CD14-positive monocyte (primary cell): Measurements from ENCODE around the gene TNXB. TPM values are rescaled to one million over a fixed set of nuclear protein-coding genes. Genes with fewer than 3 reads are reported as not detected.
"Not testable (repeated sequence)": the region's sequence is repeated elsewhere in the genome, so short reads cannot be mapped to it uniquely, and the experiment has no call there.

Source experiments
- DNase-seq, 3 donors: peaks; one replicate each; pipeline ENCODE4 v3.0.0-alpha.2; 2011 to 2022
- H2AFZ ChIP-seq: 2 replicates; pipeline ENCODE4 v1.6.0; 2012; ENCODE audit warnings: mild to moderate bottlenecking, low read depth, low read length, inconsistent platforms; ENCODE audit not compliant: insufficient read depth, poor library complexity, severe bottlenecking
- H3K27ac ChIP-seq, 2 donors: 1 replicate in 1 of 2; 2 replicates in 1 of 2; pipeline ENCODE4 v1.5.1; 2012 to 2013; ENCODE audit warnings: low read length in 2 of 2, control low read depth in 1 of 2, inconsistent platforms in 1 of 2, low read depth in 1 of 2, mild to moderate bottlenecking in 1 of 2
- H3K27me3 ChIP-seq, 2 donors: one replicate each; pipeline versions ENCODE4 v1.6.0 to v1.6.1; 2011 to 2013; ENCODE audit warnings: low read length in 2 of 2; ENCODE audit not compliant: control insufficient read depth in 2 of 2, insufficient read depth in 2 of 2
- H3K36me3 ChIP-seq, 2 donors: replicated peaks in 1 of 2; 1 replicate in 1 of 2; 2 replicates in 1 of 2; pipeline versions ENCODE4 v1.5.1 to v1.6.1; 2012 to 2013; ENCODE audit warnings: low read length in 2 of 2, control low read depth in 1 of 2, inconsistent platforms in 1 of 2, mild to moderate bottlenecking in 1 of 2; ENCODE audit not compliant: insufficient read depth in 2 of 2, control insufficient read depth in 1 of 2
- H3K4me1 ChIP-seq, 2 donors: 1 replicate in 1 of 2; 2 replicates in 1 of 2; pipeline versions ENCODE4 v1.5.1 to v1.6.1; 2012 to 2013; ENCODE audit warnings: low read length in 2 of 2, control low read depth in 1 of 2, inconsistent platforms in 1 of 2, mild to moderate bottlenecking in 1 of 2, moderate library complexity in 1 of 2; ENCODE audit not compliant: insufficient read depth in 2 of 2, control insufficient read depth in 1 of 2
- H3K4me2 ChIP-seq: replicated peaks from 2 replicates; pipeline ENCODE3; 2012; ENCODE audit warnings: low read length, moderate library complexity, mild to moderate bottlenecking; ENCODE audit not compliant: poor library complexity, severe bottlenecking; ENCODE audit errors: extremely low read depth
- H3K4me3 ChIP-seq, 3 experiments: fragments of 200-600 bp in 1 of 3; sonication (generic) in 1 of 3; replicated peaks in 1 of 3; 1 replicate in 2 of 3; 2 replicates in 1 of 3; pipeline ENCODE4 v1.5.1; 2011 to 2013; ENCODE audit warnings: low read length in 3 of 3, mild to moderate bottlenecking in 3 of 3, control low read depth in 2 of 3, low read depth in 2 of 3, inconsistent platforms in 1 of 3, moderate library complexity in 1 of 3
- H3K79me2 ChIP-seq: 2 replicates; pipeline ENCODE4 v1.6.0; 2012; ENCODE audit warnings: mild to moderate bottlenecking, control low read depth, inconsistent platforms, low read length, moderate library complexity; ENCODE audit not compliant: insufficient read depth
- H3K9ac ChIP-seq: 2 replicates; pipeline ENCODE4 v1.6.0; 2017; ENCODE audit warnings: low read length, mild to moderate bottlenecking; ENCODE audit not compliant: insufficient read depth, poor library complexity, severe bottlenecking
- H3K9me3 ChIP-seq, 2 donors: replicated peaks in 1 of 2; 1 replicate in 1 of 2; 2 replicates in 1 of 2; pipeline versions ENCODE4 v1.5.1 to v1.6.1; 2012 to 2013; ENCODE audit warnings: low read length in 2 of 2, control low read depth in 1 of 2; ENCODE audit not compliant: control insufficient read depth in 1 of 2, insufficient read depth in 1 of 2
- H4K20me1 ChIP-seq: 2 replicates; pipeline ENCODE4 v1.6.0; 2012; ENCODE audit warnings: mild to moderate bottlenecking, low read length, control low read depth, moderate library complexity; ENCODE audit not compliant: insufficient read depth
- H3K27ac Mint-ChIP-seq, 7 donors: one replicate each; pipeline ENCODE4 v1.8.0; 2020; ENCODE audit warnings: mild to moderate bottlenecking in 7 of 7, mixed read lengths in 7 of 7, moderate library complexity in 6 of 7, inconsistent platforms in 2 of 7
- H3K27me3 Mint-ChIP-seq, 3 donors: one replicate each; pipeline ENCODE4 v1.8.0; 2021 to 2022; ENCODE audit warnings: low read depth in 3 of 3, mild to moderate bottlenecking in 3 of 3, mixed read lengths in 3 of 3, moderate library complexity in 3 of 3, inconsistent platforms in 1 of 3
- H3K36me3 Mint-ChIP-seq, 2 donors: one replicate each; pipeline ENCODE4 v1.8.0; 2020; ENCODE audit warnings: mixed read lengths in 2 of 2, inconsistent platforms in 1 of 2, mild to moderate bottlenecking in 1 of 2
- H3K4me1 Mint-ChIP-seq: one replicate; pipeline ENCODE4 v1.8.0; 2020; ENCODE audit warnings: mild to moderate bottlenecking, mixed read lengths
- H3K4me3 Mint-ChIP-seq, 2 donors: one replicate each; pipeline ENCODE4 v1.8.0; 2020; ENCODE audit warnings: mild to moderate bottlenecking in 2 of 2, mixed read lengths in 2 of 2, moderate library complexity in 1 of 2
- H3K9me3 Mint-ChIP-seq, 7 donors: one replicate each; pipeline ENCODE4 v1.8.0; 2020 to 2022; ENCODE audit warnings: mixed read lengths in 7 of 7, mild to moderate bottlenecking in 6 of 7, moderate library complexity in 6 of 7, inconsistent platforms in 2 of 7
- CTCF ChIP-seq: fragments of 200-600 bp; IDR thresholded peaks from one replicate; pipeline ENCODE4 v1.8.0; 2022; ENCODE audit warnings: antibody characterized with exemption, mild to moderate bottlenecking
- WGBS: methylation state at CpG from one replicate; pipeline ENCODE4 v1.1.5; 2013; ENCODE audit warnings: missing lambda C conversion rate; ENCODE audit not compliant: insufficient coverage; 5-methylcytosine and 5-hydroxymethylcytosine counted together
- intact Hi-C, 2 donors: fragments of 100-400 bp; cut with micrococcal nuclease; formaldehyde crosslinking; loops; one replicate each; pipeline versions ENCODE4 v1.15.0 to v1.15.1; 2023
- polyA plus RNA-seq, 3 donors: library from polyadenylated mRNA; depleted of rRNA in 1 of 3; unstranded in 2 of 3; stranded (reverse) in 1 of 3; fragments of 300-500 nt in 2 of 3; fragments of >200 nt in 1 of 3; fragmentation: Illumina TruSeq in 2 of 3; gene quantifications; 1 replicate in 2 of 3; 2 replicates in 1 of 3; pipeline ENCODE4 v1.2.3, GENCODE V29; 2012 to 2021

TNXB gene
- polyA plus RNA-seq, 3 donors = 1.2 TPM; not detected in 2

DNA sequence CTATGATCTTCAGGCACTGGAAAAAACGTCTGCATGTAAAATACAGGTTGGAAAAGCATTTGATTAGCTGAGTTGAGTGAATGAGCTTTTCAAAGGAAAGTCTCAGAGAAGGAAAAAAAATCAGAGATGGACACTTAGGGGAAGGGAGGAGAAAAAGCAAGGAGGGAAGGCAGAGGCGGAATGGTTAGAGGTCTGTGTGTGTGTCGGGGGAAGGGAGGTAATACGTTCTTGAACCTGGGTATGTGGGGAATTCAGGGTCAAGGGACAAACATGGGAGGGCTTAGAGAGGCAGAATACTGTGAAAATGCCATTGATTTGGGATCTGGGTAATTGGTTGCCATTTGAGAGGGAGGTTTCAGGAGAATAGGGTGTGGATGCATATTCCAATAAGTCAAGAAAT, 37.5 kb upstream of the TNXB start:
- H3K9me3 ChIP-seq = peaks cover 0 to 11% of the 10 kb centered on the region in 2 donors
- no peak overlapping the region for H3K27ac Mint-ChIP-seq
- no peak for DNase-seq
- H3K79me2 ChIP-seq = no peaks in the 10 kb centered on the region
- peaks cover 27 to 50% of the 10 kb centered on the region in 2 donors for H3K27me3 ChIP-seq
- no peak overlapping the region for H3K9ac ChIP-seq
- H2AFZ ChIP-seq = no peak overlapping the region
- peaks cover 44 to 54% (median 48%) of the 10 kb centered on the region in 3 donors for H3K27me3 Mint-ChIP-seq
- intact Hi-C loops = no loop called here
- H3K4me2 ChIP-seq = no peak overlapping the region
- H3K36me3 Mint-ChIP-seq = peaks cover 0 to 13% of the 10 kb centered on the region in 2 donors
- no peak overlapping the region for H3K4me3 ChIP-seq
- H4K20me1 ChIP-seq = no peaks in the 10 kb centered on the region
- H3K4me3 Mint-ChIP-seq = no peak overlapping the region
- 64% methylated on average over 4 of the region's 4 CpGs for WGBS
- H3K9me3 Mint-ChIP-seq = peaks cover 0 to 22% (median 11%) of the 10 kb centered on the region in 7 donors
- no peak overlapping the region for H3K27ac ChIP-seq
- H3K36me3 ChIP-seq = no peaks in the 10 kb centered on the region
- H3K4me1 ChIP-seq = peaks cover 14 to 16% of the 10 kb centered on the region in 2 donors
- no peak for TF ChIP-seq CTCF
- peaks cover 23% of the 10 kb centered on the region for H3K4me1 Mint-ChIP-seq

DNA sequence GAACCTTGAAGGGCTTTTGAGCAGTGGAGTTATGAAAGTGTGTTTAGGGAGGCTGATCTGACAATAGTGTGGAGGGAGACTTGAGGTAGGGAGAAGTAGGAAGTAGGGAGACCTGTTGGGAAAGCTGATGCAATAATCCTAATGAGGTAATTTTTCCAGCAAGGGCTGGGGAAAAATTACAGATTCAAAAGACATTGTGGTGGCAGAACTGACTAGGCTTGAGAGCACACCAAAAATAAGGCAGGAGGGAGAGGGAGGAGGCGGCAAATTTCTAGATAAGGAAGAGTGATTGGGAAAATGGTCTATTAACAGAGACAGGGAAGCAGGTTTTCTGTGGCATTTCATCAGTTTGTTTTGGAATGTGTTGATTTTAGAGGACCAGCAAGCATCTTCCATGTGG, 37.1 kb upstream of the TNXB start:
- no peak overlapping the region for H3K4me2 ChIP-seq
- no peak for TF ChIP-seq CTCF
- Mint-ChIP-seq H3K4me3 (no peak overlapping the region), H3K9me3 (peaks cover 0 to 20% (median 10%) of the 10 kb centered on the region in 7 donors), H3K36me3 (peaks cover 0 to 13% of the 10 kb centered on the region in 2 donors), H3K27ac (no peak overlapping the region), H3K4me1 (peaks cover 24% of the 10 kb centered on the region), H3K27me3 (peaks cover 40 to 50% (median 44%) of the 10 kb centered on the region in 3 donors)
- H3K4me1 ChIP-seq = peaks cover 14 to 16% of the 10 kb centered on the region in 2 donors
- intact Hi-C loops = no loop called here
- H3K4me3 ChIP-seq = no peak overlapping the region
- peaks cover 25 to 46% of the 10 kb centered on the region in 2 donors for H3K27me3 ChIP-seq
- H3K9me3 ChIP-seq = peaks cover 0 to 9% of the 10 kb centered on the region in 2 donors
- no peaks in the 10 kb centered on the region for H3K79me2 ChIP-seq
- no peak for DNase-seq
- WGBS = 100% methylated on average over 1 of the region's 1 CpG
- H3K9ac ChIP-seq = no peak overlapping the region
- H2AFZ ChIP-seq = no peak overlapping the region
- no peak overlapping the region for H3K27ac ChIP-seq
- H3K36me3 ChIP-seq = no peaks in the 10 kb centered on the region
- no peaks in the 10 kb centered on the region for H4K20me1 ChIP-seq

DNA sequence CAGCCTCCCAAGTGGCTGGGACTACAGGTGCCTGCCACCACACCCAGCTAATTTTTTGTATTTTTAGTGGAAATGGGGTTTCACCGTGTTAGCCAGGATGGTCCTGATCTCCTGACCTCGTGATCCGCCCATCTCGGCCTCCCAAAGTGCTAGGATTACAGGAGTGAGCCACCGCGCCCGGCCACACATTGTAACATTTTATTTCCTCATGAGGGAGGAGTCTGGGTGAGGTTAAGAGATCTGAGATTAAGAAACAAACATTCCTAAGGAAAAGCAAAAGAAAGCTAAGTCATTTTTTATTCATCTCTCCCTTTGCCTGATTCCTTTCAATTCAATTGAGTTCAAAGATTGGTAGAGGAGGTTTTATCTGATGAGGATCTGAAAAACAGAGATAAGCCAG, 35.1 kb upstream of the TNXB start:
- WGBS = no CpG with 5 or more reads among the region's 7 CpGs
- H3K4me2 ChIP-seq, H3K27ac Mint-ChIP-seq, H3K9ac ChIP-seq, H3K27ac ChIP-seq, H3K36me3 Mint-ChIP-seq, H3K79me2 ChIP-seq, H2AFZ ChIP-seq, DNase-seq, H3K4me3 ChIP-seq, H4K20me1 ChIP-seq, intact Hi-C loops, H3K9me3 ChIP-seq, H3K4me3 Mint-ChIP-seq, H3K36me3 ChIP-seq: not testable (repeated sequence)
- Mint-ChIP-seq H3K4me1 (peaks cover 21% of the 10 kb centered on the region), H3K27me3 (peaks cover 25 to 30% (median 28%) of the 10 kb centered on the region in 3 donors), H3K9me3 (peaks cover 0 to 11% (median 4%) of the 10 kb centered on the region in 7 donors)
- Histone ChIP-seq H3K27me3 (peaks cover 8 to 27% of the 10 kb centered on the region in 2 donors), H3K4me1 (peaks cover 13 to 15% of the 10 kb centered on the region in 2 donors)
